GM19099 (cell line): ENCODE data around the gene SLC16A6.

Source experiments
- POLR2A ChIP-seq: IDR thresholded peaks from 3 replicates; pipeline ENCODE4 v1.6.1; 2011; ENCODE audit warnings: low read depth; ENCODE audit not compliant: insufficient read length; ENCODE audit errors: extremely low read depth

Gene SLC16A6

GRCh38 chr17:68237369-68238163 lies 53.4 kb downstream of the SLC16A6 start:
- TF ChIP-seq POLR2A: peak; percentile 44

- TF ChIP-seq POLR2A: no peak
Measured at GRCh38 chr17:68231541-68231940, 59.4 kb downstream of the SLC16A6 start.

GRCh38 chr17:68229619-68230018 lies 61.3 kb downstream of the SLC16A6 start:
- no peak for TF ChIP-seq POLR2A

GRCh38 chr17:68228817-68229570 lies 61.9 kb downstream of the SLC16A6 start:
- no peak for TF ChIP-seq POLR2A

- no peak for TF ChIP-seq POLR2A
Measured at GRCh38 chr17:68222606-68223005, 68.3 kb downstream of the SLC16A6 start.

- TF ChIP-seq POLR2A: no peak
Measured at GRCh38 chr17:68221786-68222185, 69.1 kb downstream of the SLC16A6 start.
